ENCODE measurements around the gene ATP6AP1. TPM values are rescaled to one million over a fixed set of nuclear protein-coding genes. Genes with fewer than 3 reads are reported as not detected.

The ATP6AP1 gene
- total RNA-seq, 1 donor from 2014 or later, result 38.8 TPM

DNA sequence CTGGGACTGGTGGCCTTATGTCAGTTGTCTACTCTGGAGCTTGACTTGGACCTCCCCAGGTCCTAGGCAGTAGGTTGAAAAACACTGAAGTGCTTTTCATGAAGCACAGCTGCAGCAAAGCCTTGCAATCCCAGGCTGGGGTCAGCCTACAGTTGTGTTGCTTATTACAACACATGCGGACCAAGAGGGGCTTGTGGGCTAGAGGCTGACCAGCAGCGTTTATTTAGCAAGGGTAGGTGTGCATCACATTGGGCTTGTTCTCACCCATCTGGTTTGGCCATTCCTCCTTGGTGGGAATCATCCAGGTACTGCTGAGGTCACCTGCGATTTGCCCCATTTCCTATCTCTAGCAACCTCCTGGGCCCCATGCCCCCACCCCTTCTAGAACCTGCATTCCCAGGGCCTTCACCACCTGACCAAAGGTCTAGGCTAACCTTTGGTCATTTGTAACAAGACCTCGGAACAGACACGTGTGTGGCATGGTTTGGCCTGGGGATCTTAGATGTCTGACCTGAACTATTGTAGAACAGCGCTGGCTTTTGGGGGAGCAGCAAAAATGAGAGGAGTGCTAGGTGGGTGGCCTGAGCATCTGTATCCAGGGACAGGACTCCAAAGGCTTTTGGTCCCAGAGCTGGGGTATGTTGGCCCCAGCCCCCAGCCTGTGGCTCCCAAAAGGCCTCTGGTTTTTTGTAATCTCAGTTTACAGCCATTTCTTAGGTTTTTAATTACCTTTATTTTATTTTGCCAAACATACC lies 27.3 kb upstream of the ATP6AP1 start:
- Mint-ChIP-seq H3K4me1 (peaks cover 26% of the 10 kb centered on the region), H3K9me3 (no peaks in the 10 kb centered on the region), H3K36me3 (ENCODE audit: low read depth) (peaks cover 44% of the 10 kb centered on the region), H3K27ac (peak overlapping the region; percentile 61), H3K27me3 (no peaks in the 10 kb centered on the region), H3K4me3 (peak overlapping the region; percentile 38)
- ChIA-PET POLR2A (interaction anchor here (0.5 to 6.2 kb wide), 3 partner anchors 8 to 89 kb away, joined by 5 to 125 read pairs (median 6); partner anchors contain the start of genes DNASE1L1, SLC10A3 and TAFAZZIN), CTCF (interaction anchor here (2.3 kb wide), 1 partner anchor 126 kb away, joined by 6 read pairs; no protein-coding TSS in a partner anchor)
- DNase-seq (no peak), ATAC-seq (ENCODE audit: low read depth) (no peak)
- TF ChIP-seq, protein P1, sequence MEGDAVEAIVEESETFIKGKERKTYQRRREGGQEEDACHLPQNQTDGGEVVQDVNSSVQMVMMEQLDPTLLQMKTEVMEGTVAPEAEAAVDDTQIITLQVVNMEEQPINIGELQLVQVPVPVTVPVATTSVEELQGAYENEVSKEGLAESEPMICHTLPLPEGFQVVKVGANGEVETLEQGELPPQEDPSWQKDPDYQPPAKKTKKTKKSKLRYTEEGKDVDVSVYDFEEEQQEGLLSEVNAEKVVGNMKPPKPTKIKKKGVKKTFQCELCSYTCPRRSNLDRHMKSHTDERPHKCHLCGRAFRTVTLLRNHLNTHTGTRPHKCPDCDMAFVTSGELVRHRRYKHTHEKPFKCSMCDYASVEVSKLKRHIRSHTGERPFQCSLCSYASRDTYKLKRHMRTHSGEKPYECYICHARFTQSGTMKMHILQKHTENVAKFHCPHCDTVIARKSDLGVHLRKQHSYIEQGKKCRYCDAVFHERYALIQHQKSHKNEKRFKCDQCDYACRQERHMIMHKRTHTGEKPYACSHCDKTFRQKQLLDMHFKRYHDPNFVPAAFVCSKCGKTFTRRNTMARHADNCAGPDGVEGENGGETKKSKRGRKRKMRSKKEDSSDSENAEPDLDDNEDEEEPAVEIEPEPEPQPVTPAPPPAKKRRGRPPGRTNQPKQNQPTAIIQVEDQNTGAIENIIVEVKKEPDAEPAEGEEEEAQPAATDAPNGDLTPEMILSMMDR (IDR thresholded peaks at IDR 0.05), result no peak
- intact Hi-C loops (cut with micrococcal nuclease), result loop anchor here (1.0 kb wide), 1 partner anchor 8 kb away; the partner anchor contains the start of gene DNASE1L1

DNA sequence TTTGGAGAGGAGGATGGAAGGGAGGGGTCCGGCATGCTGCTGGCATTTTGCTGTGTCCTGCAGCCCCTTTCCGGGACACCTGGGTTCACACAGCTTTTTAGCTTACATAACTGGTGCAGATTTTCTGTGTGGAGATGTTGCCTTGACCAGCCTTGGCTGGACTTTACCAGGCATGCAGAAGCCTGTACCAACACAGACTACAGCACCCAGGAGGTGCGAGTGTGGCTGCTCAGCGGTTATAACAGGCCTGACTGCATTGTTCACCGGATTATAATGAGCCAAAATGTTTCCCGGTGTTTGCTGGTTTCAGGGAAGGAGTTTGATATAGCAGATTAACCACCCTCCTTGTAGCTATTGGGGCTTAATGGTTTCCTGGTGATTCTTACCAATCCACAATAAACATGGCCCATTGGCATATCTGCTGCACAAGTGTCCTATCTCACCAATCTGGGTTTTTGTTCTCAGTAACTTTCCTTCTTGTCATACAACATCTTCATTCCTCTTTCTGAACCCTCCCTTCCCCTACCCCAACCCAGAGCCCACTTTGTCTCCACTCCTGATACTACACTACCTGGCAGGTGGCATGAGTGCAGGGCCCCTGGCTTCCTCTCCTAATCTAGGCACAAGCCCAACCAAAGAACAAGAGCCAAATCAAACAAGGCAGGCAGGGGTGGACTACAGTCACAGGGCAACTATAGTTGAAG lies 26.4 kb upstream of the ATP6AP1 start:
- intact Hi-C loops (cut with micrococcal nuclease), result loop anchor here (1.0 kb wide), 1 partner anchor 7 kb away; the partner anchor contains the start of gene DNASE1L1
- ChIA-PET POLR2A (interaction anchor here (0.5 to 1.5 kb wide), 2 partner anchors 22 to 88 kb away, joined by 5 to 6 read pairs; partner anchors contain the start of gene SLC10A3), CTCF (no interaction called here)
- peaks cover 23% of the 10 kb centered on the region for H3K4me1 Mint-ChIP-seq
- H3K36me3 Mint-ChIP-seq (ENCODE audit: low read depth), result peaks cover 44% of the 10 kb centered on the region
- no peak overlapping the region for H3K4me3 Mint-ChIP-seq
- ATAC-seq (ENCODE audit: low read depth) (no peak), DNase-seq (no peak)
- no peaks in the 10 kb centered on the region for H3K27me3 Mint-ChIP-seq
- TF ChIP-seq, protein P1 (IDR thresholded peaks at IDR 0.05), result no peak
- H3K9me3 Mint-ChIP-seq, result no peaks in the 10 kb centered on the region
- peak overlapping the region; percentile 46 for H3K27ac Mint-ChIP-seq

DNA sequence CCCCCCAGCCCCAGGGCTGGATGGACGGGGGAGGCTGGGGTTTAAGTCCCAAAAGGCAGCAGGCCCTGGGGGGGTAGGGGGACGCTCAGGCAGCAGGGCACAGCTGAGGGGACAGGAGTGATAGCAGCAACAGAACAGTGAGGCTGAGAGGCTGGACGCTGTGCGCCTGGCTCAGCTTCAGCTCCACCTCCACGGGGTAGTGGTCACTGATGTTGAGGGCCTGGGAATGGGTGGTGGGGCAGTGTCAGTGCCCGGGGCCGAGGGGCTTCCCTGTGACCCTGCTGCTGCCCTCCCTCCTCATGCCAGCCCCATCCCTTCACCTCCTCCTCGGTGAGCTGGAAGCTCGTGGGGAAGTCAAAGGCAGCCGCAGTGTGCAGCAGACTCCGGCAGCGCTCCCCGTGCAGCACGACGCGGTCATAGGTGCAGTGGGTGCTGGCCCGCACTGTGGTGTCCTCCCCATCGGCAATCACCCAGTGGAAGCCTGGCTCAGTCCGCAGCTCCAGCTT lies 25.8 kb upstream of the ATP6AP1 start:
- ATAC-seq (ENCODE audit: low read depth), result no peak

DNA sequence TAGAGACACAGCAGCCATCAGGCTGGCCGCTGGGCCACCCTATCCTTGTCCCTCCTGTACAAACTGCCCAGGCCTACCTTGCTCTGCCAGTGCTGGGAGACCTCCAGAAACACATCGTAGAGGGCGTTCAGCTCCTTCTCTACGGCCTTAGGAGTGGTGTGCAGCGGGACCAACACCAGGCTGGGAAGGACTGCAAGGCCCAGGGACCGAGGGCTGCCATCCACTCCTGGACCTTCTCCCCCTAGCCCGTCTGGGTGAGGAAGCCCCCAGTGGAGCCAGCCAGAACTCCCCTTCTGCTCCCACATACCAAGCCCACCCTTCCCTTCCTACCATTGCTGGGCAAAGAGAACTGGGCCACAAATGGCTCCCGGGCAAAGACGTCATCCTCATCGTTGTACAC lies 25.3 kb upstream of the ATP6AP1 start:
- CTCF ChIA-PET, result no interaction called here
- POLR2A ChIA-PET, result no interaction called here
- DNase-seq (no peak), ATAC-seq (ENCODE audit: low read depth) (no peak)
- Mint-ChIP-seq H3K36me3 (ENCODE audit: low read depth) (peaks cover 40% of the 10 kb centered on the region), H3K9me3 (no peaks in the 10 kb centered on the region), H3K27ac (no peak overlapping the region), H3K27me3 (no peaks in the 10 kb centered on the region), H3K4me3 (no peak overlapping the region), H3K4me1 (peaks cover 19% of the 10 kb centered on the region)
- TF ChIP-seq, protein P1 (IDR thresholded peaks at IDR 0.05), result no peak
- intact Hi-C loops (cut with micrococcal nuclease), result no loop called here

More for the DNA sequence above, 25.8 kb upstream of the ATP6AP1 start:
- intact Hi-C loops (cut with micrococcal nuclease), result no loop called here
- TF ChIP-seq, protein P1 (IDR thresholded peaks at IDR 0.05), result no peak
- no peak overlapping the region for H3K4me3 Mint-ChIP-seq
- no peak for DNase-seq
- peaks cover 22% of the 10 kb centered on the region for H3K4me1 Mint-ChIP-seq
- no peaks in the 10 kb centered on the region for H3K27me3 Mint-ChIP-seq
- ChIA-PET POLR2A (interaction anchor here (1.5 kb wide), 1 partner anchor 87 kb away, joined by 5 read pairs; the partner anchor contains the start of gene SLC10A3), CTCF (no interaction called here)
- no peaks in the 10 kb centered on the region for H3K9me3 Mint-ChIP-seq
- peaks cover 44% of the 10 kb centered on the region for H3K36me3 Mint-ChIP-seq (ENCODE audit: low read depth)
- H3K27ac Mint-ChIP-seq, result no peak overlapping the region

DNA sequence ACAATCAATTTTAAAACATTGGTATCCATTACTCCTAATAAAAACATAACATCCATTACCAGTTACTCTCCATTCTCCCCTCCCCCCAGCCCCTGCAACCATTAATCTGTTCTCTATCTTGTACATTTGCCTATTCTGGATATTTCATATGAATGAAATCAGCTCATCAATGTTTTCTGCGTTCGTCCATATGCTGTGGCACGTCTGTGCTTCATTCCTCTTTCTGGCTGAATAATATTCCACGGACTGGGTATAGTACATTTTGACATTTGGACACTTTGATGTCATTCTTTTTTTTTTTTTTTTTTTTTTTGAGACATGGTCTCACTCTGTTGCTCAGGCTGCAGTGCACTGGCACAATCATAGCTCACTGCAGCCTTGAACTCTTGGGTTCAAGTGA lies 24.6 kb upstream of the ATP6AP1 start:
- Mint-ChIP-seq H3K27ac (no peak overlapping the region), H3K4me3 (no peak overlapping the region)

More for the DNA sequence above, 24.6 kb upstream of the ATP6AP1 start:
- Mint-ChIP-seq H3K4me1 (peaks cover 23% of the 10 kb centered on the region), H3K27me3 (no peaks in the 10 kb centered on the region), H3K9me3 (no peaks in the 10 kb centered on the region), H3K36me3 (ENCODE audit: low read depth) (peaks cover 34% of the 10 kb centered on the region)
- DNase-seq, result no peak
- ChIA-PET CTCF (no interaction called here), POLR2A (interaction anchor here (0.9 kb wide), 1 partner anchor 54 kb away, joined by 3 read pairs; the partner anchor contains the start of gene PLXNA3)
- intact Hi-C loops (cut with micrococcal nuclease), result no loop called here
- no peak for ATAC-seq (ENCODE audit: low read depth)
- TF ChIP-seq, protein P1 (IDR thresholded peaks at IDR 0.05), result no peak
